BE2C (cell line): Measurements from ENCODE around the gene ADGRL3.

Experiments
- DNase-seq: peaks from one replicate; pipeline ENCODE4 v3.0.0-alpha.2; 2020
- H3K27me3 ChIP-seq: fragments of 250-450 bp; sonication (Bioruptor Pico); 2 replicates; pipeline ENCODE4 v1.5.1; 2020; ENCODE audit warnings: mild to moderate bottlenecking
- H3K36me3 ChIP-seq: fragments of 250-450 bp; sonication (Bioruptor Pico); 2 replicates; pipeline ENCODE4 v1.5.1; 2020; ENCODE audit warnings: mild to moderate bottlenecking
- H3K4me1 ChIP-seq: fragments of 250-450 bp; sonication (Bioruptor Pico); 2 replicates; pipeline ENCODE4 v1.5.1; 2020
- H3K4me3 ChIP-seq: 2 replicates; pipeline ENCODE4 v1.5.1; 2011; ENCODE audit warnings: low read depth, low read length
- H3K9me3 ChIP-seq: fragments of 250-450 bp; sonication (Bioruptor Pico); 2 replicates; pipeline ENCODE4 v1.5.1; 2020
- TF ChIP-seq, protein P1 (sequence below): IDR thresholded peaks from 2 replicates; pipeline ENCODE4 v1.5.1; 2012; ENCODE audit warnings: mild to moderate bottlenecking, low read depth, low read length

Gene ADGRL3

DNA sequence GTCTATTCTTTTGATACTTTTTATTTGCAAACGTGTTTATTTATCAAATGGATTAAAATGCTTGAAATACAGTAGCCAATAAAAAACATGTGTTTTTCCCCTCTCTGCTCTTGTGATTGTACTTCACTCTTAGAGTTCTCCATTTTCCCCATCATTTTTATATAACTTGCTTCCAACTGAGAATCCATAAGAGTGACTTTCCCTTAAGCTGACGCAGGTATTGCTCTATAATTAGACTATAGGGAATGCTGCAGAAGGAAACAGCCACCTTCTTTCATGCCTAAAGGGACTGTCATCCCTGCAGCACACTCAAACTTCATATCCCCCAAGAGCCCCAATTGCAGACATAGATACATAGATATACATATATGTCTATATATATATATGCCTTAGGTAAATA is 456.9 kb downstream of the ADGRL3 start:
- DNase-seq = no peak
- Histone ChIP-seq H3K9me3 (no peaks in the 10 kb centered on the region; the same call in 1 of the 2 replicates), H3K36me3 (no peaks in the 10 kb centered on the region), H3K4me3 (no peak overlapping the region), H3K27me3 (no peaks in the 10 kb centered on the region), H3K4me1 (peaks cover 9% of the 10 kb centered on the region)
- TF ChIP-seq, protein P1, sequence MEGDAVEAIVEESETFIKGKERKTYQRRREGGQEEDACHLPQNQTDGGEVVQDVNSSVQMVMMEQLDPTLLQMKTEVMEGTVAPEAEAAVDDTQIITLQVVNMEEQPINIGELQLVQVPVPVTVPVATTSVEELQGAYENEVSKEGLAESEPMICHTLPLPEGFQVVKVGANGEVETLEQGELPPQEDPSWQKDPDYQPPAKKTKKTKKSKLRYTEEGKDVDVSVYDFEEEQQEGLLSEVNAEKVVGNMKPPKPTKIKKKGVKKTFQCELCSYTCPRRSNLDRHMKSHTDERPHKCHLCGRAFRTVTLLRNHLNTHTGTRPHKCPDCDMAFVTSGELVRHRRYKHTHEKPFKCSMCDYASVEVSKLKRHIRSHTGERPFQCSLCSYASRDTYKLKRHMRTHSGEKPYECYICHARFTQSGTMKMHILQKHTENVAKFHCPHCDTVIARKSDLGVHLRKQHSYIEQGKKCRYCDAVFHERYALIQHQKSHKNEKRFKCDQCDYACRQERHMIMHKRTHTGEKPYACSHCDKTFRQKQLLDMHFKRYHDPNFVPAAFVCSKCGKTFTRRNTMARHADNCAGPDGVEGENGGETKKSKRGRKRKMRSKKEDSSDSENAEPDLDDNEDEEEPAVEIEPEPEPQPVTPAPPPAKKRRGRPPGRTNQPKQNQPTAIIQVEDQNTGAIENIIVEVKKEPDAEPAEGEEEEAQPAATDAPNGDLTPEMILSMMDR = no peak

DNA sequence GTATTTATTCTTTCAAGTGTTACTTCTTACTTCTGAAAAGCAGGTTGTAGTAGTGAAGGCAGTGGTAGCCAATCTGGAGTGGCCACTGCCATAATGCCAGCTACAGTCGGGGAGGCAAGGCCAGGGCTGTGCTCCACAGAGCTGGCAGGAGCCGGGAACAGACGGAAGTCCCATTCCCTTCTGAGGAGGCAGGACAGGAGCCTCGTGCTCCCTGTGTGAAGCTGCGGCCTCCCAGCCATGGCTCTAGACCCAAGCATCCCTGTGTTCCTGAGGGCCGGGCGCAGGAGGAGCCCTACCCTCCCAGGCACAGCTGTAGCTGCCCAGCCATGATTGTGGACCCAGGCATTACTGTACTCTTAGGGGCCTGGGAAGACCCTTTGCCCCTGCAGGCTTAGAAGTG is 461.8 kb downstream of the ADGRL3 start:
- Histone ChIP-seq H3K9me3 (no peaks in the 10 kb centered on the region; the same call in 1 of the 2 replicates), H3K4me1 (peaks cover 9% of the 10 kb centered on the region), H3K36me3 (no peaks in the 10 kb centered on the region), H3K27me3 (no peaks in the 10 kb centered on the region), H3K4me3 (no peak overlapping the region)
- TF ChIP-seq, protein P1 = no peak
- no peak for DNase-seq

DNA sequence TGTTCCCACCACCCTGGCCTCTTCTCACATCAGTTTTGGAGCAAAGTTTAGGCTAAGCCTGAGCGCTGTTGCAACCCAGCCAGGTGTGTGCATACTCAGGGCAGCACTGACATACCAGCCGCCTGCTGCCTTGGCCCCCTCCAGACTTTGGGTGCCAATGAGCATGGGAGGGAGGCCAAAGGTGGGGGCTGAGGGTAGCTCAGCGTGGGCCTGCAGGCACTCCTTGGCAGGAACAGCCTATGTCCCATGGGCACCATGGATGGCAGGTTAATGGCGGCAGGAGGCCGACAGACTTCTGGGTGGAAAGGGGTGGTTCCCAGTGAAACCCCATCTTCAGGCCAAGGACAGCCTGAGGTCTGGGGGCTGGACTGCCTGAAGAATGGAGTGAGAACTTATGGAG is 462.2 kb downstream of the ADGRL3 start:
- Histone ChIP-seq H3K36me3 (no peaks in the 10 kb centered on the region), H3K9me3 (no peaks in the 10 kb centered on the region; the same call in 1 of the 2 replicates), H3K4me3 (no peak overlapping the region), H3K4me1 (peaks cover 9% of the 10 kb centered on the region), H3K27me3 (no peaks in the 10 kb centered on the region)
- TF ChIP-seq, protein P1 = no peak
- DNase-seq = no peak

DNA sequence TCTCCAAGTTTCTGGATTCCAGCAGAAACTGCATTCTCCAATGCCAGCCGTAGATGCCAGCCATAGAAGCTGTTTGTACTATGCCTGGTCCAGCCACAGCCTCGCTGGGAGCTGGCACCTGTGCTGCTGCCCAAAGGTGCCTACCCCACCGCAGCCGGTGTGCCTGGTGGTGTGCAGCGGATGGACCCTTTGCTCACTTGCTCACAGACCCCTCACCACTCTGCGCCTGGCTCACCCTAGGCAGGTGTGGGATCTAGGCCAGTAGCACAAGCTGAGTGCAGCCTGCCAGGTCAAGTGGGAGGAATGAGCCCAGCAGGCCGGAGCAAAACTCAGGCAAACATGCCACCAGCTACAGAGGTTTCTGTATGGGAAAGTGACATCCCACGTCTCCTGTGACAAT is 463.2 kb downstream of the ADGRL3 start:
- no peaks in the 10 kb centered on the region for H3K36me3 ChIP-seq
- H3K4me1 ChIP-seq = peaks cover 9% of the 10 kb centered on the region
- TF ChIP-seq, protein P1 = no peak
- H3K27me3 ChIP-seq = no peaks in the 10 kb centered on the region
- no peaks in the 10 kb centered on the region; the same call in 1 of the 2 replicates for H3K9me3 ChIP-seq
- DNase-seq = no peak
- no peak overlapping the region for H3K4me3 ChIP-seq

DNA sequence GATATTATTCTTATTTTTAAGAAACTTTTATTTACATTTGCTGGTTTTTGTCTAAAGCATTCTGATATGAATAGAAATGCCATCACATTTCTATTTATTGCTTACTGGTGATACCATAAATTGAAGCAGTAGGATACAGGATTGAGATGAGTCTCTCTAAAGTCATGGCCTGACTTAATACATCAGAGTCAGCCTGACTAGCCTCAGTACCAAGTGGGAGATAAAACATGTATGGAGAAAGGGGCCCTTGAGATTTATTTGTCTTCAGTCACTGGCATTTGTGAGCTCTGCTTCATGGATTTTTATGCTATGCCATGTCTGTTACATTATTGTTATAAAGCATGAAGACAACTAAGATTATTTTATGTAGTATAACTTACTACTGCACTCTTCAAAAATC is 465.5 kb downstream of the ADGRL3 start:
- TF ChIP-seq, protein P1 = no peak
- Histone ChIP-seq H3K9me3 (no peaks in the 10 kb centered on the region; the same call in 1 of the 2 replicates), H3K4me1 (no peaks in the 10 kb centered on the region), H3K27me3 (no peaks in the 10 kb centered on the region), H3K4me3 (no peak overlapping the region), H3K36me3 (no peaks in the 10 kb centered on the region)
- DNase-seq = no peak

DNA sequence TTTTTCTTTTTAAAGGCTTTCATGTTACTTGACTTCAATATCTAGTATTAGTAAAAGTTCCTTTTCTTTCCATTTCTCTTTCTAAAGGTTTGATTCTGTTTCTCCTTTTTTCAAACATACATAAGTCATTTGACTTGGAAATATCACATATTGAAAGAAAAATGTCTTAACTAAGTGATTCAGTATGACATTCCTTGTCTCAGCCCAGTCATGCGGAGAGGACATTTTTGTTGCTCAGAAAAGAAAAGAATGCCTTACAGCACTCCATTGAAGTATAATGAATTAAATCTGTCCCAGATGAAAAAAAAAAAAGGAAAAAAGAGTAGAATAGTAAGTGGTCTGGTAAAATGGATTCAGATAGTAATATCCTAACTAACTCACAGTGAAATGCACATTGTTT is 466.1 kb downstream of the ADGRL3 start:
- Histone ChIP-seq H3K27me3 (no peaks in the 10 kb centered on the region), H3K4me3 (no peak overlapping the region), H3K36me3 (no peaks in the 10 kb centered on the region), H3K9me3 (no peaks in the 10 kb centered on the region), H3K4me1 (no peaks in the 10 kb centered on the region)
- TF ChIP-seq, protein P1 = no peak
- no peak for DNase-seq
